HG03280 (cell line): ENCODE results near the gene FLT4.
"Not testable (repeated sequence)": the region's sequence is repeated elsewhere in the genome, so short reads cannot be mapped to it uniquely, and the experiment has no call there.

ENCODE experiments used
- ATAC-seq: cut with Tn5 transposase; IDR thresholded peaks from one replicate; pipeline ENCODE4 v1.9.1; 2021; ENCODE audit warnings: mild to moderate bottlenecking, moderate library complexity; ENCODE audit not compliant: unreplicated experiment

FLT4 gene

GRCh38 chr5:180670586-180671359 is 21.4 kb upstream of the FLT4 start:
- ATAC-seq: no peak

DNA sequence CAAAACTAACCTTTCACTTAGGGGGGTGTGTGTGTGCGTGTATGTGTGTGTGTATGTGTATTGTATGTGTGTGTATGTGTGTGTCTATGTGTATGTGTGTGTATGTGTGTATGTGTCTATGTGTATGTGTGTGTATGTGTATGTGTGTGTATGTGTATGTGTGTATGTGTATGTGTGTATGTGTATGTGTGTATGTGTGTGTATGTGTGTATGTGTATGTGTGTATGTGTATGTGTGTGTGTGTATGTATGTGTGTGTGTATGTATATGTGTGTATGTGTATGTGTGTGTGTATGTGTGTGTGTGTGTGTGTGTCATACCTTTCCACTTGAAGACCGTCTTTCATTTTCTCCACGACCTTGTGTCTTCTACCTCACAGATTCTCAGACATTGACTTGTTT is 20.8 kb upstream of the FLT4 start:
- no peak for ATAC-seq

DNA sequence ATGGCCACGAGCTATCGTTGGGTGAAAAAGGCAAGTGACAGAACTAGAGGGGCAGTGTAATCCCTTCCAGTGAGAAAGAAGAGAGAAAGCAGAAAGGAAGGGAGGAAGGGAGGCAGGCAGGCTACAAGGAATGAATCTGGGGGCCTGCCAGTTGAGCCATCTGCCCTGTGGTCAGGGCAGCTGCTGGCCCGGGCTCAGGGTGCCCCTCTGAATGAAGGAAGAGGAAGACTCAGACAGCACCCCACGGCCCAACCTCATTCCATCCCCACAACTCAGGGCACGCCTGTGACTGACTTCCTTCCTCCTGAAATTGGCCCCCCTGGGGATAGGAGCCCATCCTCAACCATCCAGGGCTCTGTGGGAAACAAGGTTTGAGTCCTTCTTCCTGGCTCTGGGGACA is 20.3 kb upstream of the FLT4 start:
- no peak for ATAC-seq

- no peak for ATAC-seq
These were observed 19.6 kb upstream of the FLT4 start for GRCh38 chr5:180668835-180669596.

DNA sequence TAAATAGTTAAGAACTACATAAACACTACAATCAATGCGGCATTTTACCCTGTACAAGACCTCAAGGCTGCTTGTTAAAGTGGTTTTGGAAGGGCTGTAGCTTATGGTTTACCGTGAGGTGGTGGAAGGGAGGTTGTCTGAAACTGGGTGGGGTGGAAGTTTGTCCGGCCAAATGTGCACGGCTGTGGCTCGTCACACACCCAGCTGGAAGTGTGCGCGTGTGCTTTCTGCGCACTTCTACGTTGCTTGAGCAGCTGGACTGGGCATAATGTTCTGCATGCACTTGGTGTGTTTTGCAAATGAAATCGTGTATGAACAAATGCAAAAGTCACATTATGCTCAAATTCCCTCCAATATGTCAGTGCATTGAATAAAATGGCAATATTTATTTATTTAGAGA is 17.4 kb upstream of the FLT4 start:
- ATAC-seq: no peak

GRCh38 chr5:180665682-180666404 is 16.4 kb upstream of the FLT4 start:
- ATAC-seq: no peak

DNA sequence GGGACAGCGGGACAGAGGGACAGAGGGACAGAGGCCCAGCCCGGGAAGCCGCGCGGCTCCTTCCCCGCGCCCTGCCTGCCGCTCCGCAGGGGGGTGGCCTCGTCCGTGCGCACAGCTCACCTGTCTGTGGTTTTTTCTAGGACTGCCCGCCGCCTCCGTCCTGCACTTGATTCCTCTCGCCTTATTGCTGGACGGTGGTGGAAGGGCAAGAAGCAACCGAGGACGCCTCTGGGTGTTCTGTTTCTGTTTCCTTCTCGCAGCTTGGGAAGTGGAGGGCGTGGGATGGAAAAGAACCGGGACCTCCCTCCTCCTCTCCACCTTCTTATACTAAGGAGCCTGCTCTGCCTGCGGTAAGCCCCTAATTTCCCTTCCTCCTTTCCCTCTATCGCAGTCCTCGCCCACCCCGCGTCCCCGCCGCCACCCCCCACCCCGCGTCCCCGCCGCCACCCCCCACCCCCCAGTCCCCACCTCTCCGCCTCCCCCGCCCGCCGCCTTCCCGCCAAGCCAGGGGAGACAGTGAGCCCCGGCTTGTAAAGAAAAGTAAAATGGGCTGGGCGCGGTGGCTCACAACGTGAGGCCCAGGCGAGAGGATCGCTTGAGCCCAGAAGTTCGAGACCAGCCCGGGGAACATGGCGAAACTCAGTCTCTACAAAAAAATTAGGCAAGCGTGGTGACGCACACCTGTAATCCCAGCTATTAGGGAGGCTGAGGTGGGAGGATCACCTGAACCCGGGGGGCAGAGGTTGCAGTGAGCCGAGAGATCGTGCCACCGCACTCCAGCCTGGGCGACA is 9.6 kb upstream of the FLT4 start:
- no peak for ATAC-seq

GRCh38 chr5:180655243-180655642 is 5.8 kb upstream of the FLT4 start:
- ATAC-seq: not testable (repeated sequence)

DNA sequence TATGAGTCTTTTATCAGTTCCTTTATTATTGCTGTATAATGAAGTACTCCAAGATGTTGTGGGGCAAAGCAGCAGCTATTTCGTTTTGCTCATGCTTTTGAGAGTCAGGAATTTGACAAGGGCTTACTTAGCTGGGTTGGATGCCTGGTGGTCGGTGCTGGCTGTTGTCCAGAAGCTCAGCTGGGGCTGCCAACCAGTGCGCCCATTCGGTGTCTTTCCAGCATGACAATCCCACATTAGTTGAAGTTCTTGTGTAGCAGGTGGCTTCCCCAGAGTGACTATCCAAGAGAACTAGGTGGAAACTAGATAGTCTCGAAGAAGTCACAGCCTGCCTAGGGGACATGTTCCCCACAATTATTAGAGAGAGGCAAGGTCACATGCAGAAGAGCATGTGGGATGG is 3.4 kb upstream of the FLT4 start:
- no peak for ATAC-seq

DNA sequence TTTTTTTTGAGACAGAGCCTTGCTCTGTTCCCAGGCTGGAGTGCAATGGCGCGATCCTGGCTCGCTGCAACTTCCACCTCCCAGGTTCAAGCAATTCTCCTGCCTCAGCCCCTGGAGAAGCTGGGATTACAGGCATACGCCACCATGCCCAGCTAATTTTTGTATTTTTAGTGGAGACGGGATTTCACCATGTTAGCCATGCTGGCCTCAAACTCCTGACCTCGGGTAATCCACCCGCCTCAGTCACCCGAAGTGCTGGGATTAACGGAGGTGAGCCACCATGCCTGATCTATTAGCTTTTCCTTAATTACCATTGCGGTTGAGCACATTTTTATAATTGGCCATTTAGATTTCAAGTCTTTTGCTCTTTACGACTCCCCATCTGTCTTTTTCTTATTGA is 2.9 kb upstream of the FLT4 start:
- no peak for ATAC-seq

DNA sequence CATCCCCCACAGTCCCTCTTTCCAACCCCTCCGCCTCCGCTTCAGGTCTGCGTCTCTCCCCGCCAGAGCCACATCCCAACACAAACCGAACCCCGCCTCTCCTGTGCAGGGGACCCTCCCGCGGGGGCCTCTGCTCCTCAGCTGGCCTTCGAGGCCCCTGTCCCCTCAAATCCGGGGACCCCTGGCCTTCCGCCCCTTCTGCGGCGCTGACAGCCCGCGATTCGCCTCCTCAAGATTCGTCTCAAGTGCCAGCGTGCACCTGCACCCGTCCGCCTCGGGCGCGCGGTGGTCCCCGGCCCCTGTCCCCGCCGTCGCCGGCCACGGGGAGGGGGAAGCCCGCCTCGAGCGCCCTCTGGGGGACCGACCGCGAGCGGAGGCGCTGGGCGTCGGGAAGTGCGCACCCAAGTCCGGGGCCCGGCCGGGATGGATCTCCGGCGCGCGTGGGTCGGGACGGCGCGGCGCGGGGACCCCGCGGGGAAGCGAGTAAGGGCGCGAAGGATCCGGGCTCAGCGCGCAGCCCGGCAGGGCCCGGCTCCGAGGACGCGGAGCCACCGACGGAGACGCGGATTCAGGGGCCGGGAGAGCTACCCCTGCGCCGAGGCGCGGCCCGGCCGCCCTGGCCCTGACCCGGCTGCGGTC is 623 bp downstream of the FLT4 start:
- ATAC-seq: no peak

DNA sequence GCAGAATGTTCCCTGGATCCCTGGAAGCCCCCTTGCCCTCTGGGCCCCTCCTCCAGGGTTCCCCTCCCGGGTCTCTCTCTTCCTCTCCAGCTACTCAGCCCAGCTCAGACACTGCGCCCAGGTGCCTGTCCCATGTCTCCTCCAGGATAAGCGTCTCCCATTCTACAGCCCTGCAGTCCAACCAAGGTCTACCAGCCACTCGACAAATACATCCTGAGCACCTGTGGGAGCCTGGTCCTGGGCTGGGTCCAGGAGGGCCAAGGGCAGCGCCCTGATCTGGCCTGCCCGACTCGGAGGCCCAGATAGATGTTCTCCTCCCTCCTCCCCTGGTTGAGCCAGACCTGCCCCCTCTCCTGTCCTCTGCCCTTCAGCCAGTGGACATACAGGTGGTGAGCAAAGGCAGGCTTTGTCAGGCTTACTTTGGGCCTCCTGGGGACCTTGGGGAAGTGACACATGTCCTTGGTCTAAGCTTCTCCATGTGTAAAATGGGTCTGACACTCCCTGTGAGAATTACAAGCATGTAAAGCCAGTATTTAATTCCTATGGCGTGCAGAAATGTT is 1.4 kb downstream of the FLT4 start:
- no peak for ATAC-seq

- ATAC-seq: no peak
These were observed 1.9 kb downstream of the FLT4 start for GRCh38 chr5:180647465-180647864.

DNA sequence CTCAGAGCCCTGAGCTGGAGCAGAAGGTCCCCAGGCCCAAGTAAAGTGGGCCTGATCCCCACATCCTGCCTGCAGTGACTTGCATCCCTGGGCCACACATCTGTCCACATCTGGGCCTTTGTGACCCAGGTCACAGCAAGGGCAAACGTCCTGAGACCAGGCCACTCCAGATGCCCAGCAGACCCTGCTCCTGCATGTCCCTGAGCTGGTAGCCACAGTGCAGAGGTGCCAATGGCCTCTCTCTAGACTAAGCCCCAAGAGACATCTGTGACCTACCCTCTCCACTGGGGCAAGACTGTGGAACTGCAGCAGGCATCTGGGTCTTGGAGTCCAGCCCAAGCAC is 2.5 kb downstream of the FLT4 start:
- ATAC-seq: no peak

DNA sequence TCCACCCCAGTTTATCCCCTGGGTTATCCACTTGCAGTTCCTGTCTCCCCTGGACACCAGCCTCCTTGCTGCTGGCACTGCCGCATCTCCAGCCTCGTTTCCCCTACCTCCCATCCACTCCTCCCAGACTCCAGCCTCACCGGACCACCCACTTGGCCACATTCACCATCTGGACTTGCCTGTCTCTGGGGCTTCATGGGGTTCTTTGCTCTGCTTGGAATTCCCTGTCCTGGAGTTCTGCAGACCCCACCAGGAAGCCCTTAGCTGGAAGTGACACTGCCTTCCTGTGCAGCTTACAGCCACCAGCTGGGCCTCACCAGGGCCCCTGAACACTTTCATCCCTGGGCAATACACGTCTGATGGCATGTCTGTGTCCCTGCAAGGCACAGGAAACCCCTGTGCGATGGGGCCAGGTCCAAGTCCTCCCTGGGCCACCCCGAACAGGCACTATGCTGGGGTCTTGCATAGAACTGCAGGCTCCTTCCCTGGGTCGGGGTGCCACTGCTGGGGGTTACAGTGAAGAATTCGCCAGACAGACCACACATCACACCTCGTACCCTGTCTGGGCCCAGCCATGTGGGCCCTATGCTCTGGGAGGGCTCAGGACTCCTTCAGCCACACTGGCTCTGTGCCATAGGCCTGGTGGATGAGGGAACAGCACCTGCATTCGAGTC is 3.0 kb downstream of the FLT4 start:
- ATAC-seq: no peak

- no peak for ATAC-seq
These were observed 3.9 kb downstream of the FLT4 start for GRCh38 chr5:180645274-180646204.

DNA sequence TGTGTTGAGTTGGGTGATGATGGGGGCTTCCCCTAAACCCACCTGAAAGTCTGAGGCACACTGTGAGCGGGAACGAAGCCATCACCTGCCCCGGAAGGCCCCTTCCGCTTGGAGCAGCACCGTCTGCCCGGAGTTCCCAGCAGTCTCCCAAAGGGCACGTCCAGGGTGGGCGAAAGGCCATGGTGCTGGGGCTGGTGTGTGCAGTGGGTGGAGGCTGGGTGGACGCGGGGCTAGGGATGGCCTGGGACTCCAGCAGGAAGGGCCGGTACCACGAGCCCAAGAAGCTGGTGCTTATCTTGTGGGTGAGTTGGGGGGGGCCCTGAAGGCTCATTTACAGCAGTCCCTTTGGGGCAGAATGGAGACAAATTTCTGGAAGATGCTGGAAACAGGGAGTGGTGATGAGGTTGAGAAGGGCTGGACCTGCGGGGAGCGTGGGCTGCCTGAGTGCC is 4.6 kb downstream of the FLT4 start:
- no peak for ATAC-seq

GRCh38 chr5:180644129-180644824 is 5.1 kb downstream of the FLT4 start:
- no peak for ATAC-seq
